K562 (cell line): ENCODE results near the gene ANKRD61. TPM values are rescaled to one million over a fixed set of nuclear protein-coding genes. Genes with fewer than 3 reads are reported as not detected.
A peak's percentile ranks its signal among the peaks of the same experiment; 100 is the strongest.

Experiments used
- ATAC-seq: fragments of 200-7000 bp; cut with Tn5 transposase; 3 replicates; pipeline ENCODE4 v1.9.1; 2020; ENCODE audit warnings: moderate library complexity
- BruUV-seq: library from RNA; stranded (reverse); fragments of 400-500 nt; replicated peaks from 2 replicates; lab custom pipeline; 2021; lab: Mats Ljungman, UMichigan
- CTCF ChIA-PET: fragments of 300-600 bp; formaldehyde crosslinking; extraction: SDS; loops from one replicate; lab custom pipeline; 2021; ENCODE audit warnings: low intra/inter-chr PET ratio; lab: Yijun Ruan, JAX
- POLR2A ChIA-PET: fragments of 300-600, 350-650 bp; sonication (Branson Sonifier 250); formaldehyde crosslinking; extraction: SDS; loops from one replicate; lab custom pipeline; 2021; ENCODE audit warnings: antibody characterized with exemption, inconsistent platforms; lab: Yijun Ruan, JAX
- DNase-seq, 4 experiments: peaks; one replicate each; pipeline versions ENCODE4 v3.0.0 to v3.0.0-alpha.2; 2011 to 2018; ENCODE audit warnings: low spot score in 3 of 4, mixed read lengths in 3 of 4; ENCODE audit errors: extremely low read depth in 1 of 4
- FAIRE-seq: peaks from 2 replicates; lab custom pipeline; 2011; peaks lifted over from hg19 to GRCh38; lab: Jason Lieb, UNC
- H2AFZ ChIP-seq: 2 replicates; pipeline ENCODE4 v1.6.0; 2011; ENCODE audit warnings: low read depth, low read length, control low read depth, inconsistent platforms
- H3K27ac ChIP-seq: fragments of 200-600 bp; 3 replicates; pipeline ENCODE4 v1.8.0; 2011; ENCODE audit warnings: low read depth, mild to moderate bottlenecking, control low read depth, inconsistent platforms, low read length, moderate library complexity, mixed read lengths; ENCODE audit errors: extremely low read depth
- H3K27me3 ChIP-seq, 2 experiments: fragments of 300-600 bp in 1 of 2; 2 replicates in 1 of 2; 3 replicates in 1 of 2; pipeline versions ENCODE4 v1.6.0 to v1.8.0; 2011; ENCODE audit warnings: inconsistent platforms in 2 of 2, low read length in 2 of 2, mild to moderate bottlenecking in 1 of 2, mixed read lengths in 1 of 2, moderate library complexity in 1 of 2; ENCODE audit not compliant: control insufficient read depth in 2 of 2, insufficient read depth in 2 of 2
- H3K36me3 ChIP-seq: fragments of 300-600 bp; 3 replicates; pipeline ENCODE4 v1.8.0; 2011; ENCODE audit warnings: mild to moderate bottlenecking, low read length, inconsistent platforms; ENCODE audit not compliant: control insufficient read depth, insufficient read depth
- H3K4me1 ChIP-seq, 2 experiments: fragments of 200-600 bp in 1 of 2; replicated peaks in 1 of 2; 2 replicates in 1 of 2; 3 replicates in 1 of 2; pipeline versions ENCODE4 v1.5.1 to v1.8.0; 2011; ENCODE audit warnings: inconsistent platforms in 2 of 2, low read length in 2 of 2, mild to moderate bottlenecking in 1 of 2, mixed read lengths in 1 of 2, moderate library complexity in 1 of 2; ENCODE audit not compliant: control insufficient read depth in 2 of 2, insufficient read depth in 2 of 2
- H3K4me2 ChIP-seq: 2 replicates; pipeline ENCODE4 v1.6.1; 2011; ENCODE audit warnings: low read length, control low read depth, inconsistent platforms, mixed read lengths; ENCODE audit not compliant: insufficient read depth
- H3K4me3 ChIP-seq: fragments of 200-600 bp; sonication (generic), shearing (Covaris generic); 2 replicates; pipeline ENCODE4 v1.5.1; 2016; ENCODE audit warnings: control low read depth, inconsistent platforms
- H3K79me2 ChIP-seq: fragments of 200-600 bp; 3 replicates; pipeline ENCODE4 v1.8.0; 2011; ENCODE audit warnings: low read length, inconsistent platforms; ENCODE audit not compliant: control insufficient read depth, insufficient read depth
- H3K9ac ChIP-seq, 2 experiments: 2 replicates each; pipeline versions ENCODE4 v1.6.0 to v1.6.1; 2011; ENCODE audit warnings: low read depth in 2 of 2, low read length in 2 of 2, control low read depth in 1 of 2, inconsistent platforms in 1 of 2, mild to moderate bottlenecking in 1 of 2, mixed read lengths in 1 of 2; ENCODE audit not compliant: insufficient read depth in 1 of 2
- H3K9me1 ChIP-seq: one replicate; pipeline ENCODE4 v1.6.0; 2011; ENCODE audit warnings: inconsistent platforms, mild to moderate bottlenecking, low read length, moderate library complexity; ENCODE audit not compliant: control insufficient read depth, insufficient read depth
- H3K9me3 ChIP-seq: replicated peaks from 2 replicates; pipeline ENCODE4 v1.5.1; 2011; ENCODE audit warnings: low read depth, low read length, inconsistent platforms; ENCODE audit not compliant: control insufficient read depth, insufficient read depth
- H4K20me1 ChIP-seq: replicated peaks from 2 replicates; pipeline ENCODE4 v1.6.1; 2011; ENCODE audit warnings: low read length, inconsistent platforms, mixed read lengths; ENCODE audit not compliant: control insufficient read depth, insufficient read depth
- ATF2 ChIP-seq: sonication (generic); formaldehyde crosslinking; IDR thresholded peaks from 2 replicates; pipeline ENCODE4 v1.8.1; 2022; ENCODE audit warnings: missing genetic modification reagents
- GTF2A2 ChIP-seq: IDR thresholded peaks from 2 replicates; pipeline ENCODE4 v1.6.1; 2016; ENCODE audit warnings: mild to moderate bottlenecking, missing genetic modification characterization, missing compliant biosample characterization
- LEF1 ChIP-seq: fragments of 450-650 bp; IDR thresholded peaks from 2 replicates; pipeline ENCODE4 v1.6.1; 2016; ENCODE audit warnings: mild to moderate bottlenecking
- MEF2D ChIP-seq: conservative IDR thresholded peaks from 2 replicates; pipeline ENCODE4 v1.6.1; 2016; ENCODE audit warnings: low read depth, missing genetic modification characterization, missing compliant biosample characterization
- MLLT1 ChIP-seq, 2 experiments: fragments of 450-650 bp; IDR thresholded peaks; 2 replicates each; pipeline ENCODE4 v1.6.1; 2016
- NRF1 ChIP-seq, 2 experiments: fragments of 450-650 bp; IDR thresholded peaks in 1 of 2; conservative IDR thresholded peaks in 1 of 2; 2 replicates each; pipeline ENCODE4 v1.6.1; 2014; ENCODE audit warnings: mild to moderate bottlenecking in 2 of 2
- ZC3H4 ChIP-seq: sonication (generic); formaldehyde crosslinking; IDR thresholded peaks from 2 replicates; pipeline ENCODE4 v1.9.0; 2021; ENCODE audit warnings: missing genetic modification reagents, borderline replicate concordance
- ZC3H8 ChIP-seq: fragments of 450-650 bp; IDR thresholded peaks from 2 replicates; pipeline ENCODE4 v1.6.1; 2017
- ZNF224 ChIP-seq: sonication (generic); formaldehyde crosslinking; IDR thresholded peaks from 2 replicates; pipeline ENCODE4 v1.8.0; 2022; ENCODE audit warnings: mild to moderate bottlenecking, missing genetic modification reagents
- ZNF707 ChIP-seq: fragments of 250-450 bp; sonication (Bioruptor Pico); conservative IDR thresholded peaks from 2 replicates; pipeline ENCODE4 v1.8.0; 2022; ENCODE audit warnings: inconsistent platforms, mild to moderate bottlenecking, moderate library complexity
- WGBS: fragments of 100-300 bp; shearing (Covaris generic); methylation state at CpG from one replicate; pipeline ENCODE4 v1.1.6; 2016; ENCODE audit warnings: low coverage, mixed read lengths; ENCODE audit not compliant: insufficient coverage; ENCODE audit errors: missing lambda C conversion rate; 5-methylcytosine and 5-hydroxymethylcytosine counted together
- in situ Hi-C: fragments of 300-500 bp; cut with MboI; formaldehyde crosslinking; loops from 4 replicates; pipeline ENCODE4 v1.15.0; 2018; ENCODE audit warnings: inconsistent platforms, mixed read lengths
- intact Hi-C: fragments of 100-400 bp; cut with micrococcal nuclease; formaldehyde crosslinking; loops from 2 replicates; pipeline ENCODE4 v1.14.2; 2022
- polyA plus RNA-seq, 8 experiments: library from polyadenylated mRNA; depleted of rRNA in 4 of 8; stranded (reverse) in 5 of 8; unstranded in 3 of 8; fragments of >200 nt; fragmentation: Nextera tagmentation in 2 of 8; fragmentation: Illumina TruSeq in 1 of 8; extraction: Ambion mirVana in 2 of 8; extraction: Trizol in 1 of 8; gene quantifications; 2 replicates each; pipeline versions ENCODE4 v1.2.1 to v1.2.3, GENCODE V29; 2011 to 2014; ENCODE audit warnings: inconsistent platforms in 1 of 8, missing spikeins in 1 of 8
- total RNA-seq, 7 experiments: library from RNA; depleted of rRNA in 6 of 7; stranded (reverse); fragments of >200 nt in 6 of 7; fragmentation: Illumina TruSeq in 2 of 7; extraction: Trizol in 2 of 7; gene quantifications; 2 replicates each; pipeline versions ENCODE4 v1.2.1 to v1.2.3, GENCODE V29; 2011 to 2021; ENCODE audit warnings: low replicate concordance in 1 of 7
- TF ChIP-seq, protein P1 (sequence below): sonication (generic); formaldehyde crosslinking; IDR thresholded peaks from 2 replicates; pipeline ENCODE4 v1.8.0; 2023; ENCODE audit warnings: mild to moderate bottlenecking, missing genetic modification reagents
- TF ChIP-seq, protein P2 (sequence below): sonication (generic); formaldehyde crosslinking; IDR thresholded peaks from 2 replicates; pipeline ENCODE4 v1.8.0; 2022; ENCODE audit warnings: mild to moderate bottlenecking, missing genetic modification reagents
- TF ChIP-seq, protein P3 (sequence below): fragments of 250-450 bp; sonication (Bioruptor Pico); IDR thresholded peaks from 2 replicates; pipeline ENCODE4 v1.8.0; 2022; ENCODE audit warnings: inconsistent platforms, mild to moderate bottlenecking, moderate library complexity, borderline replicate concordance

The ANKRD61 gene
- total and polyA plus RNA-seq, 9 of the 15 experiments (the other 6 are each of a cell fraction or from before 2014, with no cell fraction given) = 0.08 to 0.11 (median 0.09) TPM; not detected in 5

DNA sequence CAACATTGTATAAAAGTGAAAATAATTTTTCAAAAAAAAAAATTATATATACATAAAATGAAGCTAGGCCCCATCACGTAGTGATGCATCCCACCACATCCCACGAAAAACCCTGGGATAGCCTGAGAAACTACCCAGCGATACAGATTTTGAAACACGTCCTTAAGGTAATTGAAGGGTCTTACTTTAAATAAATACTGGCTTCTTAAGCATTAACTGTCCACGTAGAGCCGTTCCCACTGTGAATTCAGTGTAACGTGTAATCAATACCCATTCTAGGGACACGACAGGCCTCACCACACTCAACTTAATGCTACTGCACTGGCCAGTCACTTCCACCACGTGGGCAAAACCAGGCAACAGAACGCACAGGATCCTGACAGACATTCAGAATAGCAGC lies 4.0 kb downstream of the ANKRD61 start:
- H3K4me2 ChIP-seq = no peak overlapping the region
- no peaks in the 10 kb centered on the region for H3K9me1 ChIP-seq
- BruUV-seq = no TSS peak
- DNase-seq (no peak), ATAC-seq (no peak), FAIRE-seq (no peak)
- intact Hi-C loops (no loop called here), in situ Hi-C loops (no loop called here)
- 95% methylated on average over 10 of the region's 10 CpGs for WGBS
- H2AFZ ChIP-seq = no peak overlapping the region
- H3K27ac ChIP-seq = no peak overlapping the region
- H3K4me3 ChIP-seq = no peak overlapping the region
- H3K27me3 ChIP-seq = no peaks in the 10 kb centered on the region
- H3K4me1 ChIP-seq = peaks cover 3 to 5% of the 10 kb centered on the region in 2 experiments; a peak in 3 of 5 replicates
- POLR2A ChIA-PET = interaction anchor here (0.6 to 1.7 kb wide), 4 partner anchors 8 to 236 kb away, joined by 3 to 7 read pairs (median 5); no protein-coding TSS in a partner anchor
- CTCF ChIA-PET = no interaction called here
- H3K36me3 ChIP-seq = peaks cover 83% of the 10 kb centered on the region
- no peak overlapping the region for H3K9ac ChIP-seq
- no peaks in the 10 kb centered on the region; the same call in 1 of the 2 replicates for H4K20me1 ChIP-seq
- no peaks in the 10 kb centered on the region for H3K9me3 ChIP-seq
- H3K79me2 ChIP-seq = peaks cover 29% of the 10 kb centered on the region; the same call in 2 of the 3 replicates
- TF ChIP-seq GTF2A2 (tag) (no peak), NRF1 (conservative IDR thresholded peaks at IDR 0.05 in 1 of 2, IDR thresholded peaks at IDR 0.05 in 1 of 2) (no peak), ZNF707 (CRISPR knock-in tag) (0 out of 2 replicates have a peak, but pooled peaks have one; percentile 51), ZC3H4 (CRISPR knock-in tag) (no peak), MLLT1 (IDR thresholded peaks at IDR 0.05) (no peak), ZC3H8 (no peak), ZNF224 (CRISPR knock-in tag) (no peak), ATF2 (CRISPR knock-in tag) (no peak), LEF1 (no peak), MEF2D (no peak)
- TF ChIP-seq, protein P1, sequence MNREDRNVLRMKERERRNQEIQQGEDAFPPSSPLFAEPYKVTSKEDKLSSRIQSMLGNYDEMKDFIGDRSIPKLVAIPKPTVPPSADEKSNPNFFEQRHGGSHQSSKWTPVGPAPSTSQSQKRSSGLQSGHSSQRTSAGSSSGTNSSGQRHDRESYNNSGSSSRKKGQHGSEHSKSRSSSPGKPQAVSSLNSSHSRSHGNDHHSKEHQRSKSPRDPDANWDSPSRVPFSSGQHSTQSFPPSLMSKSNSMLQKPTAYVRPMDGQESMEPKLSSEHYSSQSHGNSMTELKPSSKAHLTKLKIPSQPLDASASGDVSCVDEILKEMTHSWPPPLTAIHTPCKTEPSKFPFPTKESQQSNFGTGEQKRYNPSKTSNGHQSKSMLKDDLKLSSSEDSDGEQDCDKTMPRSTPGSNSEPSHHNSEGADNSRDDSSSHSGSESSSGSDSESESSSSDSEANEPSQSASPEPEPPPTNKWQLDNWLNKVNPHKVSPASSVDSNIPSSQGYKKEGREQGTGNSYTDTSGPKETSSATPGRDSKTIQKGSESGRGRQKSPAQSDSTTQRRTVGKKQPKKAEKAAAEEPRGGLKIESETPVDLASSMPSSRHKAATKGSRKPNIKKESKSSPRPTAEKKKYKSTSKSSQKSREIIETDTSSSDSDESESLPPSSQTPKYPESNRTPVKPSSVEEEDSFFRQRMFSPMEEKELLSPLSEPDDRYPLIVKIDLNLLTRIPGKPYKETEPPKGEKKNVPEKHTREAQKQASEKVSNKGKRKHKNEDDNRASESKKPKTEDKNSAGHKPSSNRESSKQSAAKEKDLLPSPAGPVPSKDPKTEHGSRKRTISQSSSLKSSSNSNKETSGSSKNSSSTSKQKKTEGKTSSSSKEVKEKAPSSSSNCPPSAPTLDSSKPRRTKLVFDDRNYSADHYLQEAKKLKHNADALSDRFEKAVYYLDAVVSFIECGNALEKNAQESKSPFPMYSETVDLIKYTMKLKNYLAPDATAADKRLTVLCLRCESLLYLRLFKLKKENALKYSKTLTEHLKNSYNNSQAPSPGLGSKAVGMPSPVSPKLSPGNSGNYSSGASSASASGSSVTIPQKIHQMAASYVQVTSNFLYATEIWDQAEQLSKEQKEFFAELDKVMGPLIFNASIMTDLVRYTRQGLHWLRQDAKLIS (CRISPR knock-in tag) = no peak
- TF ChIP-seq, protein P2, sequence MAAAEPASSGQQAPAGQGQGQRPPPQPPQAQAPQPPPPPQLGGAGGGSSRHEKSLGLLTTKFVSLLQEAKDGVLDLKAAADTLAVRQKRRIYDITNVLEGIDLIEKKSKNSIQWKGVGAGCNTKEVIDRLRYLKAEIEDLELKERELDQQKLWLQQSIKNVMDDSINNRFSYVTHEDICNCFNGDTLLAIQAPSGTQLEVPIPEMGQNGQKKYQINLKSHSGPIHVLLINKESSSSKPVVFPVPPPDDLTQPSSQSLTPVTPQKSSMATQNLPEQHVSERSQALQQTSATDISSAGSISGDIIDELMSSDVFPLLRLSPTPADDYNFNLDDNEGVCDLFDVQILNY = no peak
- TF ChIP-seq, protein P3, sequence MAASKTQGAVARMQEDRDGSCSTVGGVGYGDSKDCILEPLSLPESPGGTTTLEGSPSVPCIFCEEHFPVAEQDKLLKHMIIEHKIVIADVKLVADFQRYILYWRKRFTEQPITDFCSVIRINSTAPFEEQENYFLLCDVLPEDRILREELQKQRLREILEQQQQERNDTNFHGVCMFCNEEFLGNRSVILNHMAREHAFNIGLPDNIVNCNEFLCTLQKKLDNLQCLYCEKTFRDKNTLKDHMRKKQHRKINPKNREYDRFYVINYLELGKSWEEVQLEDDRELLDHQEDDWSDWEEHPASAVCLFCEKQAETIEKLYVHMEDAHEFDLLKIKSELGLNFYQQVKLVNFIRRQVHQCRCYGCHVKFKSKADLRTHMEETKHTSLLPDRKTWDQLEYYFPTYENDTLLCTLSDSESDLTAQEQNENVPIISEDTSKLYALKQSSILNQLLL (CRISPR knock-in tag) = peak; percentile 62
